HG03139 (cell line): Measurements from ENCODE around the gene OR2J3.
A peak's percentile ranks its signal among the peaks of the same experiment; 100 is the strongest.
"Not testable (repeated sequence)": the region's sequence is repeated elsewhere in the genome, so short reads cannot be mapped to it uniquely, and the experiment has no call there.

Experiments used
- ATAC-seq: cut with Tn5 transposase; IDR thresholded peaks from one replicate; pipeline ENCODE4 v1.9.1; 2021; ENCODE audit not compliant: unreplicated experiment

Gene OR2J3

DNA sequence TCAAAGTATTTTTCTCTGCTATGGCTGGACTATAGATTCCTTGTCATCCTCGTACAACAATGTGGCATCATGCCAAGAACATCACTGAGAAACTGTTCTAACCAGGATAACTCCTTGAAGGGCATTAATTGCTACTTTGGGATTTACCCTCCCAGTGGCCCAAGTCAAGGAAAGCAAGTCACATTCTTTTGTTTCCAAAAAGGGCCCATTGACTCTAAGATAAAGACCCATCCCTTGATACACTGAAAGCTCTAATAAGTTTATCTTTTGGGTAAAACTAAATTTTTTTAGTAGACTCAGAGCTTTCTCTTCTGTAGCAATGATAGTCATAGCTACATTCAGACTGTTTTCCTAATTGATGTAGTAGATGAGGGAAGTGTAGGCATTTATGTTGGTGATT is at the start of gene OR2J3:
Gene OR2J3 (plus strand): TSS at position 301 of the 400 bp plus-strand sequence. CDS start 3,833 bp downstream, outside the sequence.
- ATAC-seq, result no peak

DNA sequence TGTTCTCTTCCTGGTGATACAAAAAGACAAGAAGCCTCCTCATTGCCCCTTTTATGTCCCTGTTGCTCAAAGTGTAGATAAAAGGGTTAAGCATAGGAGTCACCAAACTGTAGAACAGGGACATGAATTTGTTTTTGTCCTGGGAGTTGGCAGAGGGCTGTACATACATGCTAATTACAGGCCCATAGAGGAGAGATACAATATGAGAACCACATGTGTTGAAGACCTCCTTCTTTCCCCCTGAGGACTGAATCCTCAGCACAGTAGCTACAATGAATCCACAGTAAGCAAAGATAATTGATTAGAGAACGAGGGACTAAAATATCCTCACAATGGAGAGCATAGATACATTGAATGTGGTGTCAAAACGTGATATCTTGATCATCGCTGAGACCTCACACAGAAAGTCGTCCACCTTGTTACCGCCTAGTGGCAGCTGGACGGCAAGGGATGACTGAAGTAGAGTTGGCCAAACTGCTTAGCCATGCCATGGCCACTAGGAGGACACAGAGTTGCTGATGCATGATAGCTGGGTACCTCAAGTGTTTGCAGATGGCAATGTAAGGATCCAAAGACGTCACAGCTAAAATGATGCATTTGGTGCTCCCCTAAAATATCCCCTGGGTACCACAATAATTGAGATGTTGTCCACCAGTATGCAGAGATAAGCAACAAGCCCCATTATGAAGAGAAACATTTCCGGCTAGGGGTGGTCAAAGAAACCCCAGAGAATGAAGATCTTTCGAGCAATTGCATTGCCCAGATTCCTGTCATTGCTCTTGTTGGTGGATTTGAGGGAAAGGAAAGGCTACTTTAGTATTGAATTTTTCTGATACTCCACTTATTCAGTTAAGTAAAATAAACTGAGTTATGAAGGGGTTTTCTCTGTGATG is 35.8 kb upstream of the OR2J3 start:
- ATAC-seq, result peak; percentile 73

DNA sequence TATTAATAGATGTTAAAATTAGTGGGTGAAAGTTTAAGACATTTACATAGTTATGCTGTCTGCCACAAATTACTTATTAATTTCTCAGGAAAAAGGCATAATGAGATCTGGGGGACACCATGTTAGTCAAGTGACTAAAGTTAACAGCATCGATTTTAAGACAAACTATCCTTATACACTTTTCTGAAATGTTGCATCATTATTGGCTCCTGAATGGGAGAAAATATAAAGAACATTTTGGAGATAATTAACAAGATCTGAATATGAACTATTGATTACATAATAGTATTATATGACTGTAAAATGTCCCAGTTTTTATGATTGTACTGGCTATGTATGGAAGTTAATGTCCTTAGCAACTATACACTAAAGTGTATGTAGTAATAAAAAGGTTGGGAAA is 28.7 kb upstream of the OR2J3 start:
- ATAC-seq, result no peak

DNA sequence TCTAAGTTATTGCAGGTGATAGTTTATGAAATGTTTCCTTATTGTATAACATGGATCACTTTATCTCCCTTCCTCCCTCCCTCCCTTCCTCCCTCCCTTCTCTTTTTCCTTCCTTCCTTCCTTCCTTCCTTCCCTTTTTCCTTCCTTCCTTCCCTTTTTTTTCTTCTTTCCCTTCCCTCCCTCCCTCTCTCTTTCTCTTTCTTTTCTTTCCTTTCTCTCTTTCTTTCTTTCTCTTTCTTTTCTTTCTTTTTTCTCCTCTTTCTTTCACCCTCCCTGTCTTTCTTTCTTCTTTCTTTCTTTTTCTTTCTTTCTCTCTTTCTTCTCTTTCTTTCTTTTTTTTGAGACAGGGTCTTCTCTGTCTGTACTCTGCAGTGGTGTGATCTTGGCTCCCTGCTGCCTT is 26.5 kb upstream of the OR2J3 start:
- ATAC-seq, result no peak

DNA sequence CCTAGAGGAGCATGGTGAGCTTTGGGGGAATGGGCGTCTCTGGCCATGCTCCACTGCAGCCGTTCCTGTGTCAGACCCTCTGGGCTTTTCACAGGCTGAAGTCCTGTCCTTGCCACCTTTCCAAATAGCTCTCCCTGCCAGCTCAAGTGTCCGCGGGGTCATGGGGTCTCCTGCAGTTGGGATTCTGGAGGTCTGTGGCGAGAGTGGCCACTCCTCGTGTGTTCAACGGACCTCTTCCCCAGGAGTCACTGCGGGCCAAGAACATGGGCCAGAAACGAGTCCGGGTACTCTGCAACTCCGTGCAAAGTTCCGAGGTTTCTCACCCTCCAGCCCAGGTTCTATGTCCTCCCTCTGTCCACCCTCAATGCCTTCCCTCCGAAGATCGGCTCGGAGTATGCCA is 25.4 kb upstream of the OR2J3 start:
- ATAC-seq, result no peak

DNA sequence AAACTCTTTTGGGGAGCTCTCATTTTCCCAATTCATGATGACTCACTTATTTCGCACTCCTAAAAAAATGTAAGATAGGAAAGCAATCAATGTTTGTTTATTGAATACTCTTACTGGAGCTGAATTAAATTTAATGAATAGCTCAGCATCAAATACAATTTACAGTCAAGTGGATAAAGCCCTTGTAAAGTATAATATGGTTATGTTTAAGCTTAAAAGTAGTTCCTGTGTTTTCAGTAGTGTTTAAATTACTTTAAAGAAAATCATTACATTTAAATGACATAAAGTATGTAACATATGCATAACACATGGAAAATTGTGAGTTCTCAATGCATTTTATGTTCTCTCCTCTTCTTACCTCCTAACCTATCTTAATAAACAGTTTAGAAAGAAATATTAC is 20.6 kb upstream of the OR2J3 start, which contains the start of gene OR2B3:
Gene OR2B3 (minus strand): TSS at position 101 of the 400 bp plus-strand sequence. CDS start 65 bp downstream, at position 36.
- no peak for ATAC-seq

DNA sequence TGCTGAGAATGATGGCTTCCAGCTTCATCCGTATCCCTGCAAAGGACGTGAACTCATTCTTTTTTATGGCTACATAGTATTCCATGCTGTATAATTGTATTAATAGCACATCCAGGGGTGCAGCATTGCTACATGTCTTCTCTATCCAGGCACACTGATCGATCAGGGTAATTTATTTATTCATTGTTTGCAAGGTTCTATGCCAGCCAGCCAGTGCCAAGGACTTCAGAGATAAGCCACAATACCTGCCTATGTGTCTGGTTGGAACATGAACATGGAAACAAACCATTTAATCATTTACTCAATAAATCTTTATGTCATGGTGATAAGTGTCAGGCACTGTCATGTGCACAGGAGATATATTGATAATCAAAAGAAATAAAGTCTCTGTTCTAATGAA is 14.9 kb upstream of the OR2J3 start:
- no peak for ATAC-seq

DNA sequence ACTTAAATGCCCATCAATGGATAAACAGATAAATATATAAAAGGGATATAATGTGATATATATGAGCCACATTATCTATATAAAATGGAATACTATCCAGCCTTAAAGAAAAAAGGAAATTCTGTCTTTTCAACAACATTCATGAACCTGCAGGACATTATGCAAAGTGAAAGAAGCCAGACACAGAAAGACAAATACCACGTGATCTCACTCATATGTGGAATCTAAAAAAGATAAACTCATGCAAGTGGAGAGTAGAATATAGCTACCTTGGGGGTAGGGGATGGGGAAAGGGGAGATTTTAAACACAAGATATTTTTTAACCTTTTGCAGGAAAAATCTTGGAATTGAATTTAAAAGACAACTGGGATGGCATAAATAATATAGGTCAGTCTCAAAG is 10.1 kb upstream of the OR2J3 start:
- ATAC-seq, result no peak

DNA sequence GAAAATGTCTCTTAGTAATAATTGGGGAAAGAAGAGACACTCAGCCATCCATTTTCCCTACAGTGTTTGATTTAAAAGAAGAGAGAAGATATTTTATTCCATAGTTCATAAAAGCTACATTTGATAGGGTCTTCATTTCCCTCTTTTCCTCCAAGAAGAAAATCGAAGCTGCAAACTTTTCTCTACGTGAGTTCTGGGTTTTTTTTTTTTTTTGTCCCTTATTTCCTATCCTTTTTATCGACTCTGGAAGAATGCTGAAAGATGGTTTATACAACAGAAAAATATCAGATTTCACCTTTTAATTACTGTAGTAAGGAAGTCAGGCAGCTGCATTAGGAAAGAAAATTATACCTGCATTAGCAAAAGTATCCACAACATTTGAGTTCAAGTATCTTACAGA is 8.7 kb upstream of the OR2J3 start, which contains the start of gene OR2J1:
Gene OR2J1 (plus strand): TSS at position 301 of the 400 bp plus-strand sequence. CDS start 1,453 bp downstream, outside the sequence.
- no peak for ATAC-seq

DNA sequence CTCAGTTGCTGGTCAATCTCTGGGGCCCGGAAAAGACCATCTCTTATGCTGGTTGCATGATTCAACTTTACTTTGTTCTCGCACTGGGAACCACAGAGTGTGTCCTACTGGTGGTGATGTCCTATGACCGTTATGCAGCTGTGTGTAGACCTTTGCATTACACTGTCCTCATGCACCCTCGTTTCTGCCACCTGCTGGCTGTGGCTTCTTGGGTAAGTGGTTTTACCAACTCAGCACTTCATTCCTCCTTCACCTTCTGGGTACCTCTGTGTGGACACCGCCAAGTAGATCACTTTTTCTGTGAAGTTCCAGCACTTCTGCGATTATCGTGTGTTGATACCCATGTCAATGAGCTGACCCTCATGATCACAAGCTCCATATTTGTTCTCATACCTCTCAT is 4.3 kb downstream of the OR2J3 start:
- ATAC-seq, result no peak

DNA sequence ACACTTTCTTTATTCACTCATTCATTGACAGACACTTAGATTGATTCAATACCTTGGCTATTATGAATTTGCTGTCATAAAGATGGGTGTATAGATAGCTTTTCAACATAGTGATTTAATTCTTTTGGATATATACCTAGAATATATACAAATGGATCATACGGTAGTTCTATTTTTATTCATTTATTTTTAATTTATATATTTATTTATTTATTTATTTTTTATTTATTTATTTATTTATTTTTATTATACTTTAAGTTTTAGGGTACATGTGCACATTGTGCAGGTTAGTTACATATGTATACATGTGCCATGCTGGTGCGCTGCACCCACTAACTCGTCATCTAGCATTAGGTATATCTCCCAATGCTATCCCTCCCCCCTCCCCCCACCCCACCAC is 7.1 kb downstream of the OR2J3 start:
- not testable (repeated sequence) for ATAC-seq

DNA sequence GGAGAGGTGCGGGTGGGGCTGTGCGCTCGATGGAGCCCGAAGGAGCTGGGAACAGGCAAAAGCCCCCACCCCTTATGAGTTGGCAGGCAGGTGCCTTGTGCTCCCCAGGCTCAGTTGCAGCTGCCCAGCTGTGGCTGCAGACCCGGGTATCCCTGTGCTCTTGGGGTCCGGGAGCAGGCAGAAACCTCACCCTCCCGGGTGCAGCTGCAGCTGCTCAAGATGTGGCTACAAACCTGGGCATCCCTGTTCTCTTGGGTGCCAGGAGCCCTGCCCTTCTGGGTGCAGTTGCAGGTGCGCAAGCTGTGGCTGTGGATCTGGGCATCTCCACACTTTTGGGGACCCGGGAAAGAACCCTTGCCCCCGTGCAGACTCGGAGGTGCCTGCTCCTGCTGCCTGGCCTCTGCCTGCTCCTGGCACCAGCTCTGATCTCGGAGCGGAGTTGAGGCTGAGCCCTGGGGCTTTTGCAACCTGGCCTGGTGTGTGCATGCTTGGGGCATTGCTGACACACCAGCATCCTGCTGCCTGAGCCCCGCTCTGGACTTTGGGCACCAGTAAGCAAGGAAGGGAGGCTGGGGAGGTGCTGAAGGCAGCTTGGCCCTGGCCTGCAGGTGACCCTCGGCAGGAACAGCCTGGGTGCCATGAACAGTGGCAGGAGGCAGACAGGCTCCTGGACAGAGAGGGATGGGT is 21.6 kb downstream of the OR2J3 start:
- no peak for ATAC-seq

DNA sequence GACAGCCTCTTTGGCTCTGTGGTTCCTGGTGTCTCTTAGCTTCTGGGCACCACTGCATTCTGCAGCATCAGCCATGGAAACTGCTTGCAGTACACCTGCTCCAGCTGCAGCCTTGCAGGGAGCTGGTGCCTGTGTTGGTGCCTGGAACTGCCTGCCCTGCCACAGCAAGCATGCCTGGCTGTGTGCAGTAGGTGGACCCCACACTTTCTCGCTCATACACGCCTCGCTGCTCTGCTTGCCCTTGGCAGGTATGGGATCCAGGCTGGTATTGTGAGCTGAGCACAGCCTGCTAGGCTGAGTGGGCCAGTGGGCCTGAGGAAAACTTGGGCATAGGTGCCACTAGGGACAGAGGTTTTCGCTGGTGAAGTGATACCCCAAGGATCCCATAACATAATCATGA is 22.8 kb downstream of the OR2J3 start:
- no peak for ATAC-seq

DNA sequence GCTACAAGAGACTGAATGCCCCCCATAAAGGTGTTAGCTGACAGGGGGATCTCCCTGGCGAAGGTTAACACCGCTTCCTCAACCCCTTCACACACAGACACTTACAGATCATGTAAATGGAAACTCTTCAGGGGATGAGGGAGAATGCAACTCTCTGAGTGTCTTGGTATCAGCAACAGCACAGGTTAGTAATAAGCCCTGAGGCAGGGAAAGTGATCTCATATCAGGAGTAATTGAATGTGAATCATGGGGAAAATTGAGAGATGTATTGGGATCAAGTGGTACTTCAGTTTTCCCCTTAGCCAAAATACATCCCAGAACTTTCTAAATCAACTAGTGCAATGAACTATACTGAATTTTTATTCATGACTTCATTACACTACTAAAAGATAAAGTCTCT is 23.8 kb downstream of the OR2J3 start:
- ATAC-seq, result no peak

DNA sequence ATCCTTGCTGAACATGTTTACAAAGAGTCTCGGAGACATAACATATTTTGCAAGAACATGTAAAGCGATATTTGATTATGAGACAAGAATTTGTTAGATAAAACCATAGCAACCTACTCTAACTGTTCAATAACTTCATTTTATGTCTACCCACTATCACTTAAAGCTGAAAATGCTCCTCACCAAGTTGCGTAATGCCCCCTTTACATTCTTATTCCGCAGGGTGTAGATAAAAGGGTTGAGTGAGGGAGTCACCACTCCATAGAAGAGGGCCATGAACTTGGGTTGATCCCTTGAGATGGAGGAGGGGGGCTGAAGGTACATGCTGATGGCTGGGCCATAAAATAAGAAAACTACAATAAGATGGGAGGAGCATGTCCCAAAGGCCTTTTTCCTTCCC is 29.9 kb downstream of the OR2J3 start:
- ATAC-seq, result no peak

DNA sequence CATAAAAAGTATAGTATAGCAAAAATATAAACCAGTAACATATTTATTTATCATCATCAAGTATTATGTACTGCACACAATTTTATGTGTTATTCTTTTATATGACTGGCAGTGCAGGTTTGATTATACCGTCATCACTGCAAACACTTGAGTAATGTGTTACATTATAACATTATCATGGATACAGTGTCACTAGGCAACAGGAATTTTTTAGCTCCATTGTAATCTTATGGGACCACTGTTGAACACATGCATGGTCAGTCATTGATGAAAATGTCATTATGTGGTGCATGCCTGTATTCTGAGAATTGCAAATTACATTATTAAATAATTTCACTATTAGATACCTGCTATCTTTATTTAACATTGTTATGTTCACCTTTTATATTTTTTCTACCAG is 33.7 kb downstream of the OR2J3 start:
- no peak for ATAC-seq

DNA sequence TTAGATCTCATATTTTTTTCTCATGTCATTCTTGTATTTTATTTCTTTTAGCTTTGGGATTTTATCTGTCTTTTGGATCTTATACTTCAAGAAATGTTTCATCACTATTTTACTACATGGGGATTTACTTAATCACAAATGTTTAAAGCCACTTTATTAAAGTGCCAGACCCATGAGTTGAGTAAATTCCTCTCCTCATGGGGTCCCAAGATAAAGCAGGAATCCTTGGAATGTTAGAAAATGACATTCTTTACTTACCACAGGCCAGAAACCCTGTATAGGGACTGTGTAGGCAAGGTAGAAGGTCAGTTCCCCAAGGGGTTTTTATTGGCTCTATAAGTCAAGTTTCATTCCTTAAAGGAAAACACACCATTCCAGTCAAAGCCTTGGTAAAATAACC is 34.5 kb downstream of the OR2J3 start:
- ATAC-seq, result no peak

DNA sequence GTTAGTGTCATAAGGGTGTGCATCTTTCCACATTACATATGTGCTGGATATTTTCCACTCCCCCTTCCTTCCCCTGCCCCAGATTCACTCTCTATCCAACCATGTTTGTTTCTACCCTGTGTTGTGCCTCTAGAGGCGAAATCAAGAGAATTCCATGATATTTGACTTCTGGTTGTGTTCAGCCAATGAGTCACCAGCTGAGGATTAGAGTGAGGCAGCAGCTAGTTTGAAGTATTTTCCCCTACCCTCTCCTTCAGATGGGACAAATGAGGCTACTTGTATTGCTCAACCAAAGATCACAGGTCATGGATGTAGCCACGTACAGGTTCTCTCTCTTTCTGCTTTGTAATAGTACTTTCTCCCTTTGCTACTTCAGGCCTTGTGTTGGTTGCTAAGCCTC is 38.3 kb downstream of the OR2J3 start:
- ATAC-seq, result no peak

DNA sequence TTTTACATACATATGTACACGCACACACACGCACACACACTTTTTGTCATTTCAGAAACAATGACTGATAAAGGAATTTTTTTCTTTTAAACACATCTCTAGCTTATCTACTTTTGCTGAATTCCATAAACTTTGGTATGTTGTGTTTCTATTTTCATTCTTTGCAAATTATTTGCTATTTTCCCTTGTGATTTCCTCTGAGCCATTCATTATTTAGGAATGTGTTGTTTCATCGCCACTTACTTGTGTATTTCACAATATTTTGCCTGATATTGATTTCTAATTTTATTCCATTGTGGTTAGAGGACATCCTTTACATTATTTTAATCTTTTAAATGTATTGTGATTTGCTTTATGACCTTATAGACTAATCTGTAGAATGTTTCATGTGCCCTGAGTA is 39.2 kb downstream of the OR2J3 start:
- ATAC-seq, result no peak

DNA sequence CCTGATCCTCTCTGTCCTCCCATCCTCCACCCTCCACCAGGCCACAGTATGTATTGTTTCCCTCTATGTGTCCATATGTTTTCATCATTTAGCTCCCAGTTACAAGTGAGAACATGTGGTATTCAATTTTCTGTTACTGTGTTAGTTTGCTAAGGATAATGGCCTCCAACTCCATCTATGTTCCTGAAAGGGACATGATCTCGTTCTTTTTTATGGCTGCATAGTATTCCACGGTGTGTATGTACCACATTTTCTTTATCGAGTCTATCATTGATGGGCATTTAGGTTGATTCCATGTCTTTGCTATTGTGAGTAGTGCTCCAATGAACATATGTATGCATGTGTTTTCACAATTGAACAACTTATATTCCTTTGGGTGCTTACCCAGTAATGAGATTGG is 41.6 kb downstream of the OR2J3 start:
- ATAC-seq, result not testable (repeated sequence)

DNA sequence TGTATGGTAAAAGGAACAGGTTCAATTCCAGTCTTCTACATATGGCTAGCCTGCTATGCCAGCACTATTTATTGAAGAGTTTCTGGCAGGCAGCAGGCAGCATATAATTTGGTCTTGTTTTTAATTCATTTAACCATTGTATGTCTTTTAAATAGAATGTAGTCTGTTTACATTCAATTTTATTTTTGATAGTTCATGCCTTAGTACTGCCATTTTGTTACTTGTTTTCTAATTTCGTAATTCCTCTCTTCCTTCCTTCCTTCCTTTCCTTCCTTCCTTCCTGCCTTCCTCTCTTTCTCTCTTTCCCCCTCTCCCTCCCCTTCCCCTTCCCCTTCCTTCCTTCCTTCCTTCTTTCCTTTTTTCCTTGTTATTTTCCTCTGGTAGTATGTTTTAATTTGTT is 45.2 kb downstream of the OR2J3 start:
- no peak for ATAC-seq

DNA sequence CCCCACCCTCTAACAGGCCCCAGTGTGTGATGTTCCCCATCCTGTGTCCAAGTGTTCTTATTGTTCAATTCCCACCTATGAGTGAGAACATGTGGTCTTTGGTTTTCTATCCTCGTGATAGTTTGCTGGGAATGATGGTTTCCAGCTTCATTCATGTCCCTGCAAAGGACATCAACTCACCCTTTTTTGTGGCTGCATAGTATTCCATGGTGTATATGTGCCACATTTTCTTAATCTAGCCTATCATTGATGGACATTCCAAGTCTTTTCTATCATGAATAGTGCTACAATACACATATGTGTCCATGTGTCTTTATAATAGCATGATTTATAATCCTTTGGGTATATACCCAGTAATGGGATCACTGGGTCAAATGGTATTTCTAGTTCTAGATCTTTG is 47.3 kb downstream of the OR2J3 start:
- ATAC-seq, result not testable (repeated sequence)
